ENCODE results near the gene TSPAN17. TPM values are rescaled to one million over a fixed set of nuclear protein-coding genes. Genes with fewer than 3 reads are reported as not detected.
A peak's percentile ranks its signal among the peaks of the same experiment; 100 is the strongest.

The TSPAN17 gene
- total and polyA plus RNA-seq, 4 donors: 20.8 to 55.1 (median 41.7) TPM

DNA sequence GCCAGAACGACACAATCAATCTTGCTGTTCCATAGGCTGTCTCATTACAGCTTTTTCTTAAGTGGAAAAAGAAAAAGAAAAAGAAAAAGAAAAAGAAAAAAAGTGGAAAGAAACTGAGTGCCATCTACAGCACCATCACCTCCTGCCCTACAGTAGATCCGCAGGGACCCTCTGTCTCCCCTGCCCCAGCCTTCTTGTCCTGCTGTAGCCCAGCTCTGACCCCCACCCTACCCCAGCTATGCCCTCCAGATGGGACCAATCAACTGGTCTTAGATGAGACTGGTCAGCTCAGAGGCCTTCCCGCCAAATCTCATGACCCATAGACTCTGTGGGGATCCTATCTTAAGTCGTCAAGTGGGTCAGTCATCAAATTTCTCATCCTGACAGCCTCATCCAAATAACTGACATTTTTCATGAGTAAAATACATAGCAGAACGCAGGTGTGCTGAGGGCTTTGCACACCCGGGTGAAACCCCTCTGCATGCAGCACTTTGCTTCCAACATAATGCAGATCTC lies 34.8 kb downstream of the TSPAN17 start:
- DNase-seq (ENCODE audit: low read depth in 4 of 6, low spot score in 6 of 6): no peak
- peaks cover 29% of the 10 kb centered on the region for H3K27me3 ChIP-seq (ENCODE audit: control insufficient read depth, insufficient read depth, low read length)
- no peak overlapping the region for H3K4me3 ChIP-seq (ENCODE audit: low read depth, low read length)
- 79% methylated on average over 5 of the region's 6 CpGs for WGBS (ENCODE audit: insufficient coverage)
- H3K9me3 ChIP-seq (ENCODE audit: control insufficient read depth, insufficient read depth, low read length): no peaks in the 10 kb centered on the region
- H3K4me1 ChIP-seq (ENCODE audit: control insufficient read depth, insufficient read depth, low read length): peaks cover 16% of the 10 kb centered on the region
- no peaks in the 10 kb centered on the region for H3K36me3 ChIP-seq (ENCODE audit: control insufficient read depth, insufficient read depth, low read length)
- H3K27ac ChIP-seq (ENCODE audit: low read depth, low read length): no peak overlapping the region

DNA sequence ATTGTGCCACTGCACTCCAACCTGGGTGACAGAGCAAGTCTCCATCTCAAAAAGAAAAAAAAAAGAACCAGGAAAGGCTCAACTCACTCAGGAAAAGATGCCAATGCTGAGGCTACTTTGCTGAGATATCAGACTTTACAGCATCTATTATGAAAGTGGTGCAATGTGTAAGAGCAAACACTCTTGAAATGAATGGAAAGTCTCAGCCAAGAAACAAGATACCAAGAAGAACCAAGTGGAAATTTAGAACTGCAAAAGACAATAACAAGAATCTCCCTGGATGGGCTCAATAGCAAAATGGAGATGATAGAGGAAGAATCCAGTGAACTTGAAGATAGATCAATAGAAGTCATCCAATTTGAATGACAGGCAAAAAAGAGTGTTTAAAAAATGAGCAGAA lies 37.7 kb downstream of the TSPAN17 start:
- H3K4me1 ChIP-seq (ENCODE audit: control insufficient read depth, insufficient read depth, low read length): peaks cover 8% of the 10 kb centered on the region
- DNase-seq (ENCODE audit: low read depth in 4 of 6, low spot score in 6 of 6): no peak
- H3K27me3 ChIP-seq (ENCODE audit: control insufficient read depth, insufficient read depth, low read length): peaks cover 17% of the 10 kb centered on the region
- H3K4me3 ChIP-seq (ENCODE audit: low read depth, low read length): no peak overlapping the region
- H3K9me3 ChIP-seq (ENCODE audit: control insufficient read depth, insufficient read depth, low read length): no peaks in the 10 kb centered on the region
- no peaks in the 10 kb centered on the region for H3K36me3 ChIP-seq (ENCODE audit: control insufficient read depth, insufficient read depth, low read length)
- H3K27ac ChIP-seq (ENCODE audit: low read depth, low read length): no peak overlapping the region

DNA sequence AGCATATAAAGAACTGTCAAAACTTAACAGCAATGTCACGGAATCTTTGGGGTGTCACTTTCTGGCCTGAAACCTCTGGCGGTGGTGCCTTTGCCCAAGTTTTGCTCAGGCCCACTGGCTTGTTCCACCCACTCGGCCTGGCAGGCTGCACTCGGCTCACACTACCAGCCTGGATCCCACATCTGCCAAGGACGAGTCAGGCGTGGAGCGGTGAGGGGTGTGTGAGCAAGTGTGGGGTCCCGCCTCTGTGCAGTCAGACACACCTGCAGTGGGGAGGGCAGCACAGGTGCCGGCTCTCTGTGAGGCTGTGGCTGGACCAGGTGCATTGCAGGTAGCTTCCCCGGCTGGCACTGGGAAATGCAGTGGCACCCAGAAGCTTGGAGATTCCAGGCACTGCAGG lies 40.0 kb downstream of the TSPAN17 start:
- no peak for DNase-seq (ENCODE audit: low read depth in 4 of 6, low spot score in 6 of 6)
- H3K4me1 ChIP-seq (ENCODE audit: control insufficient read depth, insufficient read depth, low read length): no peaks in the 10 kb centered on the region
- 83% methylated on average over 10 of the region's 10 CpGs for WGBS (ENCODE audit: insufficient coverage)
- H3K27me3 ChIP-seq (ENCODE audit: control insufficient read depth, insufficient read depth, low read length): peaks cover 3% of the 10 kb centered on the region
- H3K36me3 ChIP-seq (ENCODE audit: control insufficient read depth, insufficient read depth, low read length): no peaks in the 10 kb centered on the region
- H3K9me3 ChIP-seq (ENCODE audit: control insufficient read depth, insufficient read depth, low read length): no peaks in the 10 kb centered on the region
- H3K4me3 ChIP-seq (ENCODE audit: low read depth, low read length): no peak overlapping the region
- H3K27ac ChIP-seq (ENCODE audit: low read depth, low read length): no peak overlapping the region

DNA sequence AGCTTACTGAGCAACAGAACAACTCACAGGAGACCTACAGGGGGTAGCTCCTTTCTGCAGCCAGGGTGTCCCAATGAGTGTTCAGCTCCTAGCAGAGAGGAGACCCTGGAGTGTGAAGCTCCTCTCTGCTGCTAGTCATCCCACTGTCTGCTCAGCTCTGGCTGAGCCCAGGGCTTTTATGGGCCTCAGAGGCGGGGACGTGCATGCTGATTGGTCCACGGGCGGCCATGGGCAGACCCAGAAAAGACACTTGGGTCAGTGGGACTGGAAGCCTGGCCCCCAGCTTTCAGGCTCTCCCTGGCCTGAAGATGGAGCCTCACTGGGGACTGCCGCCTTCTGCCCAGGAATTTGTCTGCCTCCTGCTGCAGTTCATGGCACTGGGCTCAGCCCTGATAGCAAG lies 40.6 kb downstream of the TSPAN17 start:
- peaks cover 4% of the 10 kb centered on the region for H3K4me1 ChIP-seq (ENCODE audit: control insufficient read depth, insufficient read depth, low read length)
- no peak overlapping the region for H3K27ac ChIP-seq (ENCODE audit: low read depth, low read length)
- 89% methylated on average over 5 of the region's 5 CpGs for whole genome bisulfite sequencing (ENCODE audit: insufficient coverage)
- no peaks in the 10 kb centered on the region for H3K9me3 ChIP-seq (ENCODE audit: control insufficient read depth, insufficient read depth, low read length)
- no peak overlapping the region for H3K4me3 ChIP-seq (ENCODE audit: low read depth, low read length)
- H3K27me3 ChIP-seq (ENCODE audit: control insufficient read depth, insufficient read depth, low read length): peaks cover 7% of the 10 kb centered on the region
- H3K36me3 ChIP-seq (ENCODE audit: control insufficient read depth, insufficient read depth, low read length): no peaks in the 10 kb centered on the region
- no peak for DNase-seq (ENCODE audit: low read depth in 4 of 6, low spot score in 6 of 6)

DNA sequence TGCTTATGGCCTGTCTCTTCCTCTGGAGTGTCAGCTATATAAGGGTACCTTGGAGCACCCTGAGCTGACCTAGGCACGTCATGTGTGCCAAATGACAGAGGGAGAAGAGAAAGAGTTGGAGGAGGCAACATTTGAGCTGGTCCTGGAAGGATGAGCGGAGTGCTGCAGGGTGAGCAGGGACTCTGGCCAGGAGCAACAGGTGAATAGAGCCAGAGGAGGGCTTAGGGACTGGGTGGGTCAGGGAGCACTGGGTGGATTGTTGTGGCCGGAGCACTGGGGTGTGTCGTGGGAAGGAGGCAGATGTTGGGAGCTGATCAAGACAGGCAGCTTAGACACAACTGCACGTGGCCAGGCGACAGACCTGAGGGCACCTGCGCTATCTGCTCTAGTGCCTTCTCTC lies 43.6 kb downstream of the TSPAN17 start:
- Histone ChIP-seq H3K9me3 (ENCODE audit: control insufficient read depth, insufficient read depth, low read length) (no peaks in the 10 kb centered on the region), H3K27me3 (ENCODE audit: control insufficient read depth, insufficient read depth, low read length) (peaks cover 3% of the 10 kb centered on the region), H3K4me3 (ENCODE audit: low read depth, low read length) (no peak overlapping the region), H3K27ac (ENCODE audit: low read depth, low read length) (no peak overlapping the region), H3K36me3 (ENCODE audit: control insufficient read depth, insufficient read depth, low read length) (no peaks in the 10 kb centered on the region), H3K4me1 (ENCODE audit: control insufficient read depth, insufficient read depth, low read length) (peaks cover 12% of the 10 kb centered on the region)
- 90% methylated on average over 7 of the region's 7 CpGs for WGBS (ENCODE audit: insufficient coverage)
- no peak for DNase-seq (ENCODE audit: low read depth in 4 of 6, low spot score in 6 of 6)

DNA sequence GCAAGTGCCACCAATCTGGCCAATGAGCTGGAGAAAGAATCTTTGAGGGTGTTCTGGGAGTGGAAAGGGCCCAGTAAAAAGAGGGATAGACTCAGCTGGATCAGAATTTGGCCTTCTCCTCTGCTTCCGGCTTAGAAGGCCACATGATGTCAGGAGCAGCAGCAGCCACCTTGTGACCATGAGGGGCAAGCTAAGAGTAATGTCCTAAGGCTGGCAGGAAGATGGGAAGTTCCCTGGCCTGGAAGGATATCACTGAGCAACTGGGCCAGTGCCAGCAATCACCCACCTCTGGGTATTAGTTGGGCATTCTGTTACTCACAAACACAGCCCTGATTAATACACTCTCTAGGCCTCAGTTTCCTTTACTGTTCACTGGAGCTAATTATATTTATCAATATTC lies 44.2 kb downstream of the TSPAN17 start:
- H3K27ac ChIP-seq (ENCODE audit: low read depth, low read length): no peak overlapping the region
- H3K36me3 ChIP-seq (ENCODE audit: control insufficient read depth, insufficient read depth, low read length): no peaks in the 10 kb centered on the region
- WGBS (ENCODE audit: insufficient coverage): 100% methylated on average over 1 of the region's 1 CpG
- peaks cover 3% of the 10 kb centered on the region for H3K27me3 ChIP-seq (ENCODE audit: control insufficient read depth, insufficient read depth, low read length)
- DNase-seq (ENCODE audit: low read depth in 4 of 6, low spot score in 6 of 6): no peak
- H3K4me1 ChIP-seq (ENCODE audit: control insufficient read depth, insufficient read depth, low read length): peaks cover 17% of the 10 kb centered on the region
- no peaks in the 10 kb centered on the region for H3K9me3 ChIP-seq (ENCODE audit: control insufficient read depth, insufficient read depth, low read length)
- H3K4me3 ChIP-seq (ENCODE audit: low read depth, low read length): no peak overlapping the region

DNA sequence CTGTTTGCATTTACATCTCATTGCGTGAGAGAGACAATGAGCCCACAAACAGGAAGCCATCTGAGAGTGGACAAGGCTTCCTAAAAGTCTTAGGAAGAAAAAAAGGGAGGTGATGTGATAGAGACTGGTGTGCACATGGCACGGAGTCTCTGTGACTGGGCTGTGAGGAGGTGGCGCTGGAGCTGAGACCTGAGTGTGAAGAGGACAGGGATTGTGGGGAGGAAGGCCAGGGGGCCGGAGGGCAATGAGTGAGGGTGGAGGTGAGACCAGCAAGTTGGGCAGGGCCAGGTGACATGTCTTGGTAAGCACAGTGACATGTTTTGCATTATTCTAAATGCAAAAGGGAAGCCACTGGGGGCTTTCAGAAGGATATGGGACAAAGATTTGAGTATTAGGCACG lies 45.0 kb downstream of the TSPAN17 start:
- Histone ChIP-seq H3K9me3 (ENCODE audit: control insufficient read depth, insufficient read depth, low read length) (no peaks in the 10 kb centered on the region), H3K4me1 (ENCODE audit: control insufficient read depth, insufficient read depth, low read length) (peaks cover 19% of the 10 kb centered on the region), H3K27me3 (ENCODE audit: control insufficient read depth, insufficient read depth, low read length) (peaks cover 3% of the 10 kb centered on the region), H3K36me3 (ENCODE audit: control insufficient read depth, insufficient read depth, low read length) (no peaks in the 10 kb centered on the region), H3K4me3 (ENCODE audit: low read depth, low read length) (no peak overlapping the region), H3K27ac (ENCODE audit: low read depth, low read length) (no peak overlapping the region)
- WGBS (ENCODE audit: insufficient coverage): 79% methylated on average over 5 of the region's 5 CpGs
- DNase-seq (ENCODE audit: low read depth in 4 of 6, low spot score in 6 of 6): no peak

DNA sequence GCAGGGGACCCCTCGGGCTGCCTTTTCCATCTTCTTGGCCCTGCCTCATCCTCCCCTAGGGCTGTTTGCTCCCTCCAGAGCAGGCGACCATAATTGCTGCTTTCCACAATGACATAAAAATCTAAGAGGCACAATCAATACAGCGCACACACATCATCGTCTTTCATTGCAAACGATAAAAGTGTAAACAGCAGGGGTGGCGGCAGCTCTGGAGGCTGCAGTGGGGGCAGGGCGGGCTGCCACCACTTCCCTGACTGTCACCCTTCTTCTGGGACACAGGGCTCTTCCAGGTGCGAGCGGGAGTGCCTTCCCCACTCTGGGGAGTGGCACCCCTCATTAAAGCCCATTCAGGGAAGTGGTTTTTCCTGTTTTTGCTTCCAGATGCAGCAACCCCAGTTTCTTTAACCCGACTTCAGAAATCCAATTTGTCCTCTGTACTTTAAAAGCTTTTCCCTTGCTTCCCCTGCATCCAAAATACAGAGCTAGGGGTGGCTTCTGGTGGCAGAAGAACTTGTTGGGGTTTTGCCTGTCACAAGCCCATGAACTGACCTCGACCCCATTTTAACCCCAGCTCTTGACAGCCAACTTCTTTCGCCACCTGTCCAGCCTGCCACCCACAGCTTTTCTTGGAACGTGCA lies 45.7 kb downstream of the TSPAN17 start:
- H3K27ac ChIP-seq (ENCODE audit: low read depth, low read length): no peak overlapping the region
- peaks cover 3% of the 10 kb centered on the region for H3K27me3 ChIP-seq (ENCODE audit: control insufficient read depth, insufficient read depth, low read length)
- no peaks in the 10 kb centered on the region for H3K36me3 ChIP-seq (ENCODE audit: control insufficient read depth, insufficient read depth, low read length)
- peak in 1 of 6 donors; percentile 65 for DNase-seq (ENCODE audit: low read depth in 4 of 6, low spot score in 6 of 6)
- peaks cover 19% of the 10 kb centered on the region for H3K4me1 ChIP-seq (ENCODE audit: control insufficient read depth, insufficient read depth, low read length)
- WGBS (ENCODE audit: insufficient coverage): 23% methylated on average over 9 of the region's 13 CpGs
- no peaks in the 10 kb centered on the region for H3K9me3 ChIP-seq (ENCODE audit: control insufficient read depth, insufficient read depth, low read length)
- H3K4me3 ChIP-seq (ENCODE audit: low read depth, low read length): no peak overlapping the region

DNA sequence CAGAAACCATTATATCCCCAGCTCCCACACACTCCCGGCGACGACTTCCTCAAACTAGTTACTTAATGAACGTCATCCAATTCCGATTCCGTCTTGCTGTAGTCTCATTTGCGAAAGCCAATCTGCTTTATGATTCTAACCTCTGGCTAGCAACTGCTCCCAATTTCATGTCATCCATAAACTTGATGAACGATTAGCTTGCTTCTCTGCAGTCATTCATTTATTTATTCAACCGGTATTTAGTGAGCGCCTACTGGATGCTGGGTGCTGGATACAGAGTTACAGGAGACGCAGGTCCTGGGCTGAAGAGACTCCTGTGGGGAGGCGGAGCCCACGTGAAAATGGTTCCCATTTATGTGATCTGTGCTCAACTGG lies 46.2 kb downstream of the TSPAN17 start:
- Histone ChIP-seq H3K4me3 (ENCODE audit: low read depth, low read length) (no peak overlapping the region), H3K36me3 (ENCODE audit: control insufficient read depth, insufficient read depth, low read length) (no peaks in the 10 kb centered on the region), H3K9me3 (ENCODE audit: control insufficient read depth, insufficient read depth, low read length) (no peaks in the 10 kb centered on the region), H3K27ac (ENCODE audit: low read depth, low read length) (no peak overlapping the region), H3K27me3 (ENCODE audit: control insufficient read depth, insufficient read depth, low read length) (peaks cover 3% of the 10 kb centered on the region), H3K4me1 (ENCODE audit: control insufficient read depth, insufficient read depth, low read length) (peaks cover 19% of the 10 kb centered on the region)
- WGBS (ENCODE audit: insufficient coverage): 31% methylated on average over 11 of the region's 13 CpGs
- DNase-seq (ENCODE audit: low read depth in 4 of 6, low spot score in 6 of 6): peak in 1 of 6 donors; percentile 87

DNA sequence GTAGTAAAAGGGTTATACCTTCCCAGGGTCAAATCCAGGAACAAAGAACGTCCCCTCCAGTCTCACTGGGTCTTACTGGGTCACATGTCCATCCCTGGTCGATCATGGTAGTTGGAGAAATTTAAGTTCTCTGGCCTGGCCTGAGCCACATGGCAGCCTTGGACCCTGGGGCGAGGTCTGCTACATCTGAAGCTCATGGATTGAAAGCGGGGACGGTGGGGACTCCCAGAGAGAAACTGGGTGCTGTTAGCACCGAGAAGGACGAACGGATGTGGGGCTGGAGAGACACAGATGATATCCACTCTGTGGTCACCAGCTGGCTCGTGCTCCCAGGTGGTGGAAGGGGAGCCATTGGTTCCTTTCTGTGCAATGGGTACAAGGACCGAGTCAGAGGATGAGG lies 46.9 kb downstream of the TSPAN17 start:
- no peak for DNase-seq (ENCODE audit: low read depth in 4 of 6, low spot score in 6 of 6)
- Histone ChIP-seq H3K27me3 (ENCODE audit: control insufficient read depth, insufficient read depth, low read length) (peaks cover 5% of the 10 kb centered on the region), H3K36me3 (ENCODE audit: control insufficient read depth, insufficient read depth, low read length) (no peaks in the 10 kb centered on the region), H3K4me3 (ENCODE audit: low read depth, low read length) (no peak overlapping the region), H3K9me3 (ENCODE audit: control insufficient read depth, insufficient read depth, low read length) (no peaks in the 10 kb centered on the region), H3K4me1 (ENCODE audit: control insufficient read depth, insufficient read depth, low read length) (peaks cover 23% of the 10 kb centered on the region), H3K27ac (ENCODE audit: low read depth, low read length) (no peak overlapping the region)
- 85% methylated on average over 10 of the region's 10 CpGs for WGBS (ENCODE audit: insufficient coverage)

Measured in spinal cord (tissue), 10 donors.